Renal cortical epithelial cell (primary cell): ENCODE results near the gene SHD. TPM values are rescaled to one million over a fixed set of nuclear protein-coding genes. Genes with fewer than 3 reads are reported as not detected.
"Not testable (repeated sequence)": the region's sequence is repeated elsewhere in the genome, so short reads cannot be mapped to it uniquely, and the experiment has no call there.

Experiments used
- DNase-seq: peaks from one replicate; pipeline ENCODE4 v3.0.0-alpha.2; 2011; ENCODE audit warnings: low read depth
- total RNA-seq: library from RNA; depleted of rRNA; stranded (reverse); fragments of >200 nt; gene quantifications from 2 replicates; pipeline ENCODE4 v1.2.3, GENCODE V29; 2014

Gene SHD
- total RNA-seq, 1 donor from 2014 or later: not detected

DNA sequence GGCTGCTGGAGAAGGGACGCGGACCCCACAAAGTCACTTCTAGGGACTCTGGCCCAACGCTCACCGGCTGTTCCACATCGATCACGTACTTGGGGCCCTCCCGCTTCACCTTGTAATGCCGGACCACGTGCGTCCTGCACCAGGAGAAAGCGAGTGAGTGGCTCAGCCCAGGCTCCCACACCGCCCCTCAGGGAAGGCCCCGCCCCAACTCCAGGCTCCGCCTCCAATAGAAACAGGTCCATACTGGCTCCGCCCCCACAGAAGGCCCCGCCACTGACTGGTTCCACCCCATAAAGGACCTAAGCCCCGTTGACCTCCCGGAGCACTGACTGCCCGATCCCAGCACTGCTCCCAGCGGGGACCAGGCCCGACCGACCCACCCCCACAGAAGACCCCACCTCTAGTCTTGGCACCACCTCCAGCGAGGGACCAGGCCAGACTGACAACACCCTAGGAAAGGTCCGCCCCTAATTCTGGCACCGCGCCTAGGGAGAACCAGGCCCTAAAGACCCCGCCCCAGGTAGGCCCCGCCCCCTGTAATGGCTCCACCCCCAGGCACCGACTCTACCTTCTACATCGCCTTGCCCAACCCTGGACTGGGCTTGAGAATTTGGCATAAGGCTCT is 48.3 kb downstream of the SHD start:
- peak; percentile 54 for DNase-seq

DNA sequence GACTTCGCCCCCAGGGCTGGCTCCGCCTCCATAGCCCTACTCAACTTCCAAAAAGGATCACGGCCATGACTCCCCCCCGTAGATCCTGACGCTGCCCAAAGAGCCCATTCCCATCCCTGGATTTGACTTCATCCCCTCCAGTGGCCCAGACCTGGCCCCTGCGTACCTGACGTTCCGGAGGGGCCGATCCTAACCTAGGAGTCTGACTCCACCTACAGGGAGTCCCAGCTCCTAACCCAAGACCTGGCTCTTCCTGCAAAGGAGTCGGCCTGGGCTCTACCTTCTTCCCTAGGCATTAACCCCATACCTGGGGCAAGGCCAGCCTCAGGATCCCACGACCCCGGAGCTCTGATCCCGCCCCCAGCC is 48.8 kb downstream of the SHD start:
- DNase-seq: no peak

DNA sequence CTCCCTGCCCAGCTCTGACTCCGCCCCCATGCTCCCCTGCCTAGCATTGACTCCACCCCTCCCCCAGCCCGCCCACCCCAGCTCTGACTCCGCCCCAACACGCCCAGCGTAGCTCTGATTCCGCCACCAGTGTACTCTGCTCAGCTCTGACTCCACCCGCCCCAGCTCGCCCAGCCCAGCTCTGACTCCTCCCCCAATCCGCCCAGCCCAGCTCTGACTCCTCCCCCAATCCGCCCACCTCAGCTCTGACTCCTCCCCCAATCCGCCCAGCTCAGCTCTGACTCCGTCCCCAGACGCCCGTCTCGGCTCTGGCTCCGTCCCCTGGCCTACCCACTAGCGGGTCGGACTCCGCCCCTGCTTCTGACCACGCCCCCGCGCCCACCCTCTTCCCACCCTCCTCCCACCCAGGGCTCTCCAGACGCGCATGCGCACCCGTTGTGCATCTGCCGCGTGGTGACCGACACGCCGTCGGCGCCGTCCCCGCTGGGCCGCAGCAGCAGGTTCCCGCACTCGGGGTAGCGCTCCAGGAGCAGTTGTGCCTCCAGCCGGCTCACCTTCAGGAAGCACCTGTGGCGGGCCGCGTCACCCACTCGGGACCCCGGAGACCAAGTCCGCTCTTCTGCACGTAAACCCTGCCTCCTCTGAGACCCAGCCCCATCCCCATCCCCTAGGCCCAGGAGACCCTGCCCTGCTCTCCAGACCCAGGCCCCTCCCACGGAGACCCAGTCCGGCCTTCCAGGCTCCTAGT is 49.4 kb downstream of the SHD start:
- DNase-seq: peak; percentile 77

DNA sequence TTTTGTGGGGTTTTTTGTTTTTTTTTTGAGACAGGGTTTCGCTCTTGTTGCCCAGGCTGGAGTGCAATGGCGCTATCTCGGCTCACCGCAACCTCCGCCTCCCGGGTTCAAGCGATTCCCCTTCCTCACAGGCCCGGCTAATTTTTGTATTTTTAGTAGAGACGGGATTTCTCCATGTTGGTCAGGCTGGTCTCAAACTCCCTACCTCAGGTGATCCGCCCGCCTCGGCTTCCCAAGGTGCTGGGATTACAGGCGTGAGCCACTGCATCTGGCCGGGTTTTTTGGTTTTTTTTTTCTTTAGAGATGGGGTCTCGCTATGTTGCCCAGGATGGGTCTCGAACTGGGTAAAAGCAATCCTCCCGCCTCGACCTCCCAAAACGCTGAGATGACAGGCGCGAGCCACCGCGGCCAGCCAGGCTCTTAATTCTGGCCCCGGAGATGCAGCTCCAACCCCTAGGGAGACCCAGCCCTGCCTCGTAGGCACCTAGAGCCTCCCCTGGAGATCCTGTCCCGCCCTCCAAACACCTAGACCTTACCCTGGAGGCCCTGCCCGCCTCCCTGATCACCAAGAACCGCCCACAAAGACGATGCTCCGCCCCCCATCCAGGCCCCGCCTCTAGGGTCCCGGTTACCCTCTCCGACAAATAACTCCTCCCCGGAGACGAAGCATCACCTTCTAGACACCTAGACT is 50.1 kb downstream of the SHD start:
- not testable (repeated sequence) for DNase-seq

DNA sequence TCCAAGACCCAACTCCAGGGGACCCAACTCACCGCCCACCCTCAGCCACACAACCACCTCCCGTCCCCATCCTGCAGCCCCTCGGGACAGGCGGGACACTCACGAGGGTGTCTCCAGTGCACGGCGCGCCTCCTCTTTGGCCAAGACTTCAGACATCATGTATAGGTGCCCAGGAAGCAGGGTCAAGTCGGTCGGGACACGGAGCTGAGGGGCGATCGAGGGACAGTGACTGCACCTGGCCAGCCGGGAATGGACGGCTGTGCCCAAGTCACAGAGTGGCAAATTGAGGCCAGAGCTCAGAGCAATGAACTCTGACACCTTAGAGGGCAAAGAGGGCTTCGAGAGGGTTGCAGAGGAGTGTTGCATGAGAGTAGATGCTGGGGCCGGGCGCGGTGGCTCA is 50.8 kb downstream of the SHD start:
- DNase-seq: no peak

DNA sequence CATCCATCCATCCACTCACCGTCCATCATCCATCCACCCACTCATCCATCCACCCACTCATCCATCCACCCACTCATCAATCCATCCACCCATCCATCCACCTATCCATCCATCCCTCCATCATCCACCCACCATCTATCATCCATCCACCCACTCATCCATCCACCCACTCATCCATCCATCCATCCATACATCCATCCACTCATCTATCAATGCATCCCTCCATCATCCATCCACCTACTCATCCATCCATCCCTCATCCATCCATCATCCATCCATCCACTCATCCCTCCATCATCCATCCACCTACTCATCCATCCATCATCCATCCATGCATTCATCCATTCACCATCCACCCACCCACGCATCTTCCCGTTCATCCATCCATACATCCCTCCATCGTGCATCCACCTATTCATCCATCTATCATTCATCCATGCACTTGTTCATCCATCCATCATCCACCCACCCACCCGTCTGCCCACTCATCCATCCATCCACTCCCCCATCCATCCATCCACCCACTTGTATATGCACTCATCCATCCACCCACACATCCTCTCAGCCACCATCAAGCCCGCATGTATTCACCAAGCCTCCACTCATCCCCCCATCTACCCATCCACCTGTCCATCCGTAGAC is 56.0 kb downstream of the SHD start:
- DNase-seq: no peak

DNA sequence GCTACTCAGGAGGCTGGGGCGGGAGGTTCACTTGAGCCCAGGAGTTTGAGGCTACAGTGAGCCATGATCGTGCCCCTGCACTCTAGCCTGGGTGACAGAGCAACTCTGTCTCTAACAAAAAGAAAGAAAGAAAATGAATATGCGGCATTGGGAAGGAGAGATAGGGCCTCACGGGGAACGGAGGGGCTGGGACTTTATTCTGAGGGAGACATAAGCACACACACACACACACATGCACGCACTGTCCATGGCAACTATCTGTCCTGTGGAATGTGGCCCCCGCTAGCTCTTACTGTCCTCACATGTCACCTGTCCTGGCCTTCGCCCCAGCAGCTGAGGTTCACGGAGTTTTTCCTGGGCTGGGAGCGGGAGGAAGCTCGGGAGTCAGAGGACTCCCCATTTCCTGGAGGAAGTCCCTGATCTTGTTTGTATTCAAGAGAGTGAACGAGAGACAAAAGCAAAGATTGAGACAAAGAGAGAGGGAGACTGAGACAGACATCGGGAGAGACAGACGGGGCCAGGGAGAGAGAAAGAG is 58.9 kb downstream of the SHD start:
- peak; percentile 5 for DNase-seq

DNA sequence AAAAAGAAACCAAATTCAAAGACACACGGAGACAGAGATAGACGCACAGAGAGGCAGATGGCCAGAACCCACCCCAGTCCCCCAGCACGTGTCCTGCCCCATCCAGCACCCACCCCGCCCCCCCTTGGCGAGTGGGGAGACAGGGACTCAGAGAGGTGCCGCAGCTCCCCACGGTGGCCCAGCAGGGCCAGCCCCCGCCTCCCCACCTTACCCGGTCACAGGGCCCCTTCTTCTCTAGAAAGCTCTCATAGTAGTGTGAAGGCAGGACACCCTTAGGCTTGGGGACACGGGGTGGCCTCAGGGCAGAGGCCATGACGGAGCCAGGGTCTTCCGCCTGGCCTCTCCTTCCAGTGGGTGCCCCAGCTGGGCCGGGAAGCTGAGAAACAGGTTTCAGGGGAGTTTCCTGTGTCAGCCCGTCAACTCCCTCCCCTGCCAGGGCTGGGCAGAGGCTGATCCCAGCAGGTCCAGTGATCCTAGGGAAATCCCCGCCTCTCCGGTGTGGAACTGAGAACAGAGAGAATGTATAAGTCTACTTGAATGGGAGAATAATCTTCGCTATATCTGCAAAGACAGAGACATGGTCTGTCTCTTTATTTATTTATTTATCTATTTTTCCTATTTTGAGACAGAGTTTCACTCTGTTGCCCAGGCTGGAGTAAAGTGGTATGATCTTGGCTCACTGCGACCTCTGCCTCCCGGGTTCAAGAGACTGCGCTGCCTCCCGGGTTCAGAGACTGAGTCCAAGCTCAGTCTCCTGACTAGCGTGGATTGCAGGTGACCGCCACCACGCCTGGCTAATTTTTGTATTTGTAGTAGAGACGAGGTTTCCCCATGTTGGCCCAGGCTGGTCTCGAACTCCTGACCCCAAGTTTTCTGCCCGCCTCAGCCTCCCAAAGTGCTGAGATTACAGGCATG is 59.6 kb downstream of the SHD start, which contains the start of gene STAP2:
Gene STAP2, minus strand, starts transcription at position 387 of the 915 bp plus-strand sequence. Its CDS starts 74 bp downstream, at position 313.
- peak; percentile 60 for DNase-seq

Other genes with a start within 250 kb of the SHD start
- gene ZBTB7A, start 212.4 kb upstream of the SHD start, total RNA-seq: 22.6 and 38.1 TPM in 2 replicates
- 124 and 126 TPM in 2 replicates for gene MAP2K2, start 155.1 kb upstream of the SHD start, total RNA-seq
- not detected in 2 replicates for gene CREB3L3, start 125.6 kb upstream of the SHD start, total RNA-seq
- 9.7 and 19.2 TPM in 2 replicates for gene SIRT6, start 96.7 kb upstream of the SHD start, total RNA-seq
- gene ANKRD24, start 96.6 kb upstream of the SHD start, total RNA-seq: 1.7 TPM in 1 of 2 replicates, not detected in the other
- gene EBI3, start 49.7 kb upstream of the SHD start, total RNA-seq: 1.3 and 2.4 TPM in 2 replicates
- gene YJU2, start 32.2 kb upstream of the SHD start, total RNA-seq: 19.8 and 25.7 TPM in 2 replicates
- gene TMIGD2, start 23.1 kb downstream of the SHD start, total RNA-seq: not detected in 2 replicates
- 1.0 and 5.6 TPM in 2 replicates for gene FSD1, start 25.3 kb downstream of the SHD start, total RNA-seq
- gene STAP2, start 59.6 kb downstream of the SHD start, total RNA-seq: 26.6 and 89.1 TPM in 2 replicates
- 6.9 and 7.2 TPM in 2 replicates for gene MPND, start 64.3 kb downstream of the SHD start, total RNA-seq
- gene SH3GL1, start 121.3 kb downstream of the SHD start, total RNA-seq: 30.6 and 51.2 TPM in 2 replicates
- 5.6 and 10.9 TPM in 2 replicates for gene CHAF1A, start 123.4 kb downstream of the SHD start, total RNA-seq
- gene UBXN6, start 178.5 kb downstream of the SHD start, total RNA-seq: 101 and 105 TPM in 2 replicates
- gene HDGFL2, start 193.0 kb downstream of the SHD start, total RNA-seq: 47.2 and 59.5 TPM in 2 replicates
- gene PLIN4, start 239.2 kb downstream of the SHD start, total RNA-seq: under 0.01 and 0.10 TPM in 2 replicates